Measurements from ENCODE around the gene CCL18. TPM values are rescaled to one million over a fixed set of nuclear protein-coding genes. Genes with fewer than 3 reads are reported as not detected.

CCL18 gene
- total RNA-seq, 4 donors from 2014 or later, result 0.69 TPM; not detected in 3

DNA sequence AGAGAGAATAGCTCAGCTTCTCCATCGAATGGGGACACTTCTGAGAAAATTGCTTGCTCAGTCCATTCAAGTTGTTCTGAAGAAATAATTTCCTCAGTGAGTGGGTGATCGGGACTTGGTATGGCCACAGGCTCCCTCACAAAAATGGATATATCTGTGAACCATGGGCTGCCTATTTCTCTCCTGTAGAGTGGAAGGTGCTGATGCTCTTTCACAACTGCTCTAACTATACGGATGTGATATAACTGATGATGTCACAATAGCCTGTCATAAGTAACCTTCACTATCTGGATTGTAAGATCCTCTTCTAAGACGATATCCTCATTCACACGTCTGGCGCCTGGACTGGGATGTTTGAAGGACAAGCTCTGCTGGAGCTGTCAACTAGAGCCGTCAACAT, 4.7 kb upstream of the CCL18 start:
- no peak for TF ChIP-seq POLR2A (IDR thresholded peaks at IDR 0.05)
- TF ChIP-seq, protein P1, sequence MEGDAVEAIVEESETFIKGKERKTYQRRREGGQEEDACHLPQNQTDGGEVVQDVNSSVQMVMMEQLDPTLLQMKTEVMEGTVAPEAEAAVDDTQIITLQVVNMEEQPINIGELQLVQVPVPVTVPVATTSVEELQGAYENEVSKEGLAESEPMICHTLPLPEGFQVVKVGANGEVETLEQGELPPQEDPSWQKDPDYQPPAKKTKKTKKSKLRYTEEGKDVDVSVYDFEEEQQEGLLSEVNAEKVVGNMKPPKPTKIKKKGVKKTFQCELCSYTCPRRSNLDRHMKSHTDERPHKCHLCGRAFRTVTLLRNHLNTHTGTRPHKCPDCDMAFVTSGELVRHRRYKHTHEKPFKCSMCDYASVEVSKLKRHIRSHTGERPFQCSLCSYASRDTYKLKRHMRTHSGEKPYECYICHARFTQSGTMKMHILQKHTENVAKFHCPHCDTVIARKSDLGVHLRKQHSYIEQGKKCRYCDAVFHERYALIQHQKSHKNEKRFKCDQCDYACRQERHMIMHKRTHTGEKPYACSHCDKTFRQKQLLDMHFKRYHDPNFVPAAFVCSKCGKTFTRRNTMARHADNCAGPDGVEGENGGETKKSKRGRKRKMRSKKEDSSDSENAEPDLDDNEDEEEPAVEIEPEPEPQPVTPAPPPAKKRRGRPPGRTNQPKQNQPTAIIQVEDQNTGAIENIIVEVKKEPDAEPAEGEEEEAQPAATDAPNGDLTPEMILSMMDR (IDR thresholded peaks at IDR 0.05), result no peak
- no peaks in the 10 kb centered on the region for H3K4me1 ChIP-seq

GRCh38 chr17:36060816-36061215, 3.3 kb upstream of the CCL18 start:
- DNase-seq, result no peak
- no peak for TF ChIP-seq POLR2A (IDR thresholded peaks at IDR 0.05)
- TF ChIP-seq, protein P1 (IDR thresholded peaks at IDR 0.05), result no peak
- intact Hi-C loops (cut with DNase I; ENCODE audit: low total_unique reads), result no loop called here

More for the DNA sequence above, 4.7 kb upstream of the CCL18 start:
- H3K27me3 ChIP-seq, result no peaks in the 10 kb centered on the region
- H3K4me3 ChIP-seq, result no peak overlapping the region
- intact Hi-C loops (cut with DNase I; ENCODE audit: low total_unique reads), result no loop called here
- no peak for DNase-seq
- no peak overlapping the region for H3K27ac ChIP-seq
- H3K36me3 ChIP-seq, result no peaks in the 10 kb centered on the region
- no peaks in the 10 kb centered on the region for H3K9me3 ChIP-seq

DNA sequence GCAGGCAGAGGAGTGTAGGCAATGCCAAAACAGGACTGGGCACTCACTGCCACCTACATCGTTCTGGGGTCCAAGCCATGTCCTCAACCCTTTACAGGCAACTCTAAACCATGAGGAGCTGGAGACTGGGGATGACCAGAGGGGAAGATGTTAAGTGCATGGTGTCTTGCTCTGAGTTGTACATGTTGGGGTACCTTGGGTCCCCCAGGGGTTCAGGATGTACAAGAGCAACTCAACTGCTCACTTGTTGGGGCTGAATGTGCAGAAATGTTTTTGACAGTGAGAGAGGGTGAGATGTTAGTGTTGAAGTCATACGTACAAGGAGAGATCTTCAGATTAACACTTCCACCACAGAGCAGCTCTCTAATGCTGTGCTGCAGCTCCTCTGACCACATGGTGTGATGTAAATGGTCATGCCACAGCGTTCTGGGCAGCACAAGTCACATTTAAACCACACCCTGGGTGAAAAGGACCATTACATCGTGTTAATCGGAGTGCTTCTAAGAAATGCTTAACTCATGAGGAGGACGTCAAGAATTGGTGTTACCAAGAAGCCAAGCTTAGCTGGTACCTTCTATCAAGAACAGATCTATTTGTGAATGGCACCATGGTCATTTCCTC, 2.4 kb downstream of the CCL18 start:
- TF ChIP-seq POLR2A (IDR thresholded peaks at IDR 0.05), result no peak
- TF ChIP-seq, protein P1 (IDR thresholded peaks at IDR 0.05), result no peak
- no peaks in the 10 kb centered on the region for H3K36me3 ChIP-seq
- H3K9me3 ChIP-seq, result no peaks in the 10 kb centered on the region
- intact Hi-C loops (cut with DNase I; ENCODE audit: low total_unique reads), result no loop called here
- no peak overlapping the region for H3K4me3 ChIP-seq
- H3K27me3 ChIP-seq, result no peaks in the 10 kb centered on the region
- DNase-seq, result no peak
- H3K27ac ChIP-seq, result no peak overlapping the region
- H3K4me1 ChIP-seq, result no peaks in the 10 kb centered on the region

More at GRCh38 chr17:36060816-36061215, 3.3 kb upstream of the CCL18 start:
- Histone ChIP-seq H3K27ac (no peak overlapping the region), H3K9me3 (no peaks in the 10 kb centered on the region), H3K27me3 (no peaks in the 10 kb centered on the region), H3K4me1 (no peaks in the 10 kb centered on the region), H3K4me3 (no peak overlapping the region), H3K36me3 (no peaks in the 10 kb centered on the region)

GRCh38 chr17:36068524-36068923, 4.5 kb downstream of the CCL18 start:
- no peak for DNase-seq
- Histone ChIP-seq H3K9me3 (no peaks in the 10 kb centered on the region), H3K36me3 (no peaks in the 10 kb centered on the region), H3K27ac (no peak overlapping the region), H3K4me1 (no peaks in the 10 kb centered on the region), H3K27me3 (no peaks in the 10 kb centered on the region), H3K4me3 (no peak overlapping the region)
- intact Hi-C loops (cut with DNase I; ENCODE audit: low total_unique reads), result no loop called here
- TF ChIP-seq POLR2A (IDR thresholded peaks at IDR 0.05), result no peak
- TF ChIP-seq, protein P1 (IDR thresholded peaks at IDR 0.05), result no peak

DNA sequence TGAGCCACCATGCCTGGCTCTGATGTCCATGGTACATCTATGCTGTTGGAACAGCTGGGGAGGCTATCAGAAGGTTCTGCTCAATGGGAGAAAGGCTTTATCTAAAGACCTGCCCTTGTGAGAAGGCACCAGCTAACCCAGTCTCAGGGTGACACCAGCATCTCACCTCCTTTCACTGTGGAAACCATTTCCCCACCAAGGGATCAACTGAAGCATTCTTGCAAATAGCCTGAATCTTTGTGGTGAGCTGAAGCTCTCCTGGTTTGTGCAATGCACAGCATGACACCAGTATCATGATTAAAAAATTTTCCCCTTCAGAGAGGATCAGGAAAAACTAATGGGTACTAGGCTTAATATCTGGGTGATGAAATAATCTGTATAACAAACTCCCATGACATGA, 5.1 kb downstream of the CCL18 start:
- H3K4me3 ChIP-seq, result no peak overlapping the region
- no peaks in the 10 kb centered on the region for H3K27me3 ChIP-seq
- no peak for DNase-seq
- no peaks in the 10 kb centered on the region for H3K9me3 ChIP-seq
- no peak overlapping the region for H3K27ac ChIP-seq
- intact Hi-C loops (cut with DNase I; ENCODE audit: low total_unique reads), result no loop called here
- no peak for TF ChIP-seq POLR2A (IDR thresholded peaks at IDR 0.05)
- no peaks in the 10 kb centered on the region for H3K36me3 ChIP-seq
- no peaks in the 10 kb centered on the region for H3K4me1 ChIP-seq

GRCh38 chr17:36070427-36070826, 6.4 kb downstream of the CCL18 start:
- no peaks in the 10 kb centered on the region for H3K9me3 ChIP-seq
- no peaks in the 10 kb centered on the region for H3K4me1 ChIP-seq
- H3K4me3 ChIP-seq, result no peak overlapping the region
- no peak overlapping the region for H3K27ac ChIP-seq
- no peak for DNase-seq
- no peaks in the 10 kb centered on the region for H3K36me3 ChIP-seq
- TF ChIP-seq, protein P1 (IDR thresholded peaks at IDR 0.05), result no peak
- TF ChIP-seq POLR2A (IDR thresholded peaks at IDR 0.05), result no peak
- no peaks in the 10 kb centered on the region for H3K27me3 ChIP-seq
- intact Hi-C loops (cut with DNase I; ENCODE audit: low total_unique reads), result no loop called here

All from uterus (tissue), 4 donors.